Transverse colon (tissue), 4 donors: ENCODE data around the gene DHRS3.

Source experiments
- CTCF ChIP-seq, 5 experiments: fragments of 200-600 bp in 3 of 5; fragments of 450-650 bp in 2 of 5; sonication (generic) in 3 of 5; IDR thresholded peaks; 1 replicate in 2 of 5; 2 replicates in 3 of 5; pipeline ENCODE4 v1.5.1; 2016 to 2017; ENCODE audit warnings: antibody characterized with exemption in 5 of 5, inconsistent platforms in 3 of 5, mild to moderate bottlenecking in 2 of 5, moderate library complexity in 1 of 5
- EP300 ChIP-seq: sonication (generic); formaldehyde crosslinking; IDR thresholded peaks from one replicate; pipeline ENCODE4 v1.6.1; 2017; ENCODE audit warnings: antibody characterized with exemption, low read depth
- POLR2A ChIP-seq: fragments of 450-650 bp; IDR thresholded peaks from one replicate; pipeline ENCODE4 v1.6.1; 2016; ENCODE audit warnings: antibody characterized with exemption, mild to moderate bottlenecking, moderate library complexity
- POLR2AphosphoS5 ChIP-seq, 3 donors: sonication (generic); formaldehyde crosslinking; IDR thresholded peaks; one replicate each; pipeline ENCODE4 v1.6.1; 2016; ENCODE audit warnings: antibody characterized with exemption in 3 of 3

- TF ChIP-seq CTCF (IDR thresholded peaks at IDR 0.05) = no peak
- no peak for TF ChIP-seq EP300
- no peak for TF ChIP-seq POLR2A
- no peak for TF ChIP-seq POLR2AphosphoS5 (IDR thresholded peaks at IDR 0.05)
Observed at GRCh38 chr1:12561121-12561520, 56.9 kb downstream of the DHRS3 start.
